22Rv1 (cell line): ENCODE data around the gene THTPA.

ENCODE experiments used
- ZFX ChIP-seq: fragments of 450-650 bp; IDR thresholded peaks from 2 replicates; pipeline ENCODE4 v1.6.1; 2017; ENCODE audit warnings: antibody characterized with exemption, borderline replicate concordance
- TF ChIP-seq, protein P1 (sequence below): fragments of 450-650 bp; IDR thresholded peaks from 2 replicates; pipeline ENCODE4 v1.5.1; 2017; ENCODE audit warnings: mild to moderate bottlenecking

DNA sequence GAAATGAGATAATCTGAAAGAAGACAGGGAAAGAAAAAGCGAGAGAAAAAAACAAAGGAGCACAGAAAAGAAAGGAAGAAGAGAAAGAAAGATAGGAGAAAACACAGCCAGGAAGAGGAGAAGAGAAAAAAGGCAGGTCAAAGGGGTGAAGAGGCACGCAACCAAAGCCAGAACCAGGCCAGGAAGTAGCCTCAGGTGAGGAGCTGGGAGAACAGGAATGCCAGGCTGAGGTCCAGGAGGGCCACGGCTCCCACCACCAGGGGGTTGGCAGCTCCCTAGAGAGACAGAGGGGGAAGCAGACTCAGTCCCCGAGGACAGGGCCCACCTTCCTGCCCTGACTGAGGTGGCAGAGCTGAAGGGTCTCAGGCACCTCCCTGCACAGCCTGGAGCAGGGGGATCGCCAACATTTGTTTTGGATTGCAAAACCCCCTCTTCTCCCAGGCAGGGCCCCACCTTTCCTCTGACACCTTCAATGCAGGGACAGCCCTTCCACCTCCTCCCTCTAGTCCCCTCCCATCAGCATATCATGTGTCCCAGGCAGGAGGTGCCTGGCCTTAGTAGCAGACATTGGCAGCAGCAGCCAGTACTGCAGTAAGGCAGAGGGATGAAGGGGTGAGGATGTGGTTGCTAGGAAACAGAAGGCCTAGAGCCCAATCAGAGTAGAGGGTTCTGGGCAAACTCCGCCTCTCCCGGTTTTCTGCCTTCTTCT, 13.5 kb downstream of the THTPA start:
- TF ChIP-seq, protein P1, sequence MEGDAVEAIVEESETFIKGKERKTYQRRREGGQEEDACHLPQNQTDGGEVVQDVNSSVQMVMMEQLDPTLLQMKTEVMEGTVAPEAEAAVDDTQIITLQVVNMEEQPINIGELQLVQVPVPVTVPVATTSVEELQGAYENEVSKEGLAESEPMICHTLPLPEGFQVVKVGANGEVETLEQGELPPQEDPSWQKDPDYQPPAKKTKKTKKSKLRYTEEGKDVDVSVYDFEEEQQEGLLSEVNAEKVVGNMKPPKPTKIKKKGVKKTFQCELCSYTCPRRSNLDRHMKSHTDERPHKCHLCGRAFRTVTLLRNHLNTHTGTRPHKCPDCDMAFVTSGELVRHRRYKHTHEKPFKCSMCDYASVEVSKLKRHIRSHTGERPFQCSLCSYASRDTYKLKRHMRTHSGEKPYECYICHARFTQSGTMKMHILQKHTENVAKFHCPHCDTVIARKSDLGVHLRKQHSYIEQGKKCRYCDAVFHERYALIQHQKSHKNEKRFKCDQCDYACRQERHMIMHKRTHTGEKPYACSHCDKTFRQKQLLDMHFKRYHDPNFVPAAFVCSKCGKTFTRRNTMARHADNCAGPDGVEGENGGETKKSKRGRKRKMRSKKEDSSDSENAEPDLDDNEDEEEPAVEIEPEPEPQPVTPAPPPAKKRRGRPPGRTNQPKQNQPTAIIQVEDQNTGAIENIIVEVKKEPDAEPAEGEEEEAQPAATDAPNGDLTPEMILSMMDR = no peak
- TF ChIP-seq ZFX = no peak
